GM12801 (cell line): ENCODE results near the gene MBD4.

Source experiments
- TF ChIP-seq, protein P1 (sequence below): IDR thresholded peaks from one replicate; pipeline ENCODE4 v1.5.1; 2011; ENCODE audit warnings: control low read depth; ENCODE audit not compliant: insufficient read length; ENCODE audit errors: extremely low read depth

The MBD4 gene

DNA sequence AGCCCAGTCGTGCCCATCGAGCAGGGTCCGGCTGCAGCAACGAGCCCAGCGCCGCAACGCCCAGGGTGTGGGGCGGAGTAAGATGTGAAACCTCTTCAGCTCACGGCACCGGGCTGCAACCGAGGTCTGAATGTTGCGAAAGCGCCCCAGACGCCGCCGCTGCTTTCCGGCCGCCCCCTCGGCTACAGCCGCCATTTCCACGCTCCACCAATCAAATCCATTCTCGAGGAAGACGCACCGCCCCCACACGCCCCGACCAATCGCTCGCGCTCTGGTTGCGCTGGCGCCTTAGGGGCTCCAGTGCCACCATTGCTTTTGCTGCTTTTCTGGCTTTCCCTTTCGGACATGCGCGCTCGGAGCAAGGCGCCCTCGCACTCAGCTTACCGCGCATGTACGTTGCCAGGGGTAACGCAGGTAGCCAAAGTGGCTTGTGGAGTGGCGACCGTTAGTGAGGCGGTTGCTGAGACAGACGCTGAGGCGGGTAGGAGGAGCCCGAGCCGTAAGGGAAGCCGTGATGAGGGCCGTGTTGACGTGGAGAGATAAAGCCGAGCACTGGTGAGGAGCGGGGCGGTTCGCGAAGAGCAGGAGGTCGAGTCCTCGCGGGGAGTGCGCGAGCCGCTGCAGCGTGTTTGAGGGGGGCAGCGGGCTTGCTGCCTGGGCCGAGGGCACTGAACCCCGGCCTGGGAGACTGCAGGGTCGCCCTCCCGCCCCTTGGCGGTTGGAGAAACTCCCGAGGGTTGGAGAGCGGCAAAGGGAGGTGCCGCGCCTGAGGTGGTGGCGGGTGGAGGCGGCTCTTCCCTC, at the start of gene MBD4, which contains the start of gene IFT122:
Gene MBD4, minus strand, starts transcription at position 132 of the 801 bp plus-strand sequence. Its CDS starts 115 bp downstream, at position 17.
Gene IFT122, plus strand, starts transcription at position 408 of the 801 bp plus-strand sequence. Its CDS starts 107 bp downstream, at position 515.
- TF ChIP-seq, protein P1, sequence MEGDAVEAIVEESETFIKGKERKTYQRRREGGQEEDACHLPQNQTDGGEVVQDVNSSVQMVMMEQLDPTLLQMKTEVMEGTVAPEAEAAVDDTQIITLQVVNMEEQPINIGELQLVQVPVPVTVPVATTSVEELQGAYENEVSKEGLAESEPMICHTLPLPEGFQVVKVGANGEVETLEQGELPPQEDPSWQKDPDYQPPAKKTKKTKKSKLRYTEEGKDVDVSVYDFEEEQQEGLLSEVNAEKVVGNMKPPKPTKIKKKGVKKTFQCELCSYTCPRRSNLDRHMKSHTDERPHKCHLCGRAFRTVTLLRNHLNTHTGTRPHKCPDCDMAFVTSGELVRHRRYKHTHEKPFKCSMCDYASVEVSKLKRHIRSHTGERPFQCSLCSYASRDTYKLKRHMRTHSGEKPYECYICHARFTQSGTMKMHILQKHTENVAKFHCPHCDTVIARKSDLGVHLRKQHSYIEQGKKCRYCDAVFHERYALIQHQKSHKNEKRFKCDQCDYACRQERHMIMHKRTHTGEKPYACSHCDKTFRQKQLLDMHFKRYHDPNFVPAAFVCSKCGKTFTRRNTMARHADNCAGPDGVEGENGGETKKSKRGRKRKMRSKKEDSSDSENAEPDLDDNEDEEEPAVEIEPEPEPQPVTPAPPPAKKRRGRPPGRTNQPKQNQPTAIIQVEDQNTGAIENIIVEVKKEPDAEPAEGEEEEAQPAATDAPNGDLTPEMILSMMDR: no peak

DNA sequence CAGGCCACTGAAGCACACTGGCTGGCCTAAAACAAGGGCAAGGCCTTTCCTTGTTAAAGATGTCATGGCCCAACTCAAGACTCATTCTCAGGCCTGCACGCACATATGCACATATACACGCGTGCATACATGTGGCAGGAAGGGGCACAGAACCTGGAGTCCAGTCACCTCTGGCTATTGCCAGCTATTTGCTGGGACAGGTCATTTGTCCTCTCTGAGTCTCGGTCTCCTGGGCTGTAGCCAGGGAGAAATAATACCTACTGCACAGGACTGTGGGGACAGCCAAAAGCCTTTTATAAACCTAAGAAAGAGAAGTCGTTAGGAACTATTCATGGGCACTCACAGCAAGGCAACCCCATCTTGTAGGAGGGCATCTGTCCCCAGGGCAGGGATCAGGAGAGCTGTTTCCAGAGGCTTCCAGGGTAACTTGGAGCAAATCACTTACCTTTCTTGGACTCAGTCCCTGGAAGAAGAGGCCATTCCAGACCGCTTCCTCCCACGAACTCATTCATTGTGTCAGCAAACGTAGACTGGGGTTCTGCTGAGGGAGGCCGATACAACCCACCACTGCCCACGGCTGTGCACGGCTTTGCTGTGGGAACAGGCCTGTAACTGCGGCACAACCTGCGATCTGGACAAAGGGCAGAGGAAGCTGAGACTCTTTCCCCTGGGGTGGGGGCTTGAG, 47.6 kb upstream of the MBD4 start:
- TF ChIP-seq, protein P1: no peak

DNA sequence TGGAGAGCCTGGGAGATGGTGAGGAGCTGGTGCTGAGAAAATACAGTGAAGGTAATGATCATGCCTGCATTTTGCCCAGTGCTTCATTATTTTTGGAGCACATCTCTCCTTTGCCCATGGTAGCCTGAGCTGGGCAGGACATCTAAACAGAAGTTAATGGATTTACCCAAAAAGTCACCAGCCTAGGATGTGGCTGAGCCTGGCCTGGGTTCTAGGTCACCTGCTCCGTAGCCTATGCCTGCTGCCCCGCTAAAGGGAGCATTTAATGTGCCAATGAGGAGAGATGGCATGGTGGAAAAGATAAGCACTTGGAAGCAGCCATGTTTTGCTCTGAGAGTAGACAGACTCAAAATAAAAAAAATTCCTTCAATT, 46.9 kb upstream of the MBD4 start:
- TF ChIP-seq, protein P1: no peak

DNA sequence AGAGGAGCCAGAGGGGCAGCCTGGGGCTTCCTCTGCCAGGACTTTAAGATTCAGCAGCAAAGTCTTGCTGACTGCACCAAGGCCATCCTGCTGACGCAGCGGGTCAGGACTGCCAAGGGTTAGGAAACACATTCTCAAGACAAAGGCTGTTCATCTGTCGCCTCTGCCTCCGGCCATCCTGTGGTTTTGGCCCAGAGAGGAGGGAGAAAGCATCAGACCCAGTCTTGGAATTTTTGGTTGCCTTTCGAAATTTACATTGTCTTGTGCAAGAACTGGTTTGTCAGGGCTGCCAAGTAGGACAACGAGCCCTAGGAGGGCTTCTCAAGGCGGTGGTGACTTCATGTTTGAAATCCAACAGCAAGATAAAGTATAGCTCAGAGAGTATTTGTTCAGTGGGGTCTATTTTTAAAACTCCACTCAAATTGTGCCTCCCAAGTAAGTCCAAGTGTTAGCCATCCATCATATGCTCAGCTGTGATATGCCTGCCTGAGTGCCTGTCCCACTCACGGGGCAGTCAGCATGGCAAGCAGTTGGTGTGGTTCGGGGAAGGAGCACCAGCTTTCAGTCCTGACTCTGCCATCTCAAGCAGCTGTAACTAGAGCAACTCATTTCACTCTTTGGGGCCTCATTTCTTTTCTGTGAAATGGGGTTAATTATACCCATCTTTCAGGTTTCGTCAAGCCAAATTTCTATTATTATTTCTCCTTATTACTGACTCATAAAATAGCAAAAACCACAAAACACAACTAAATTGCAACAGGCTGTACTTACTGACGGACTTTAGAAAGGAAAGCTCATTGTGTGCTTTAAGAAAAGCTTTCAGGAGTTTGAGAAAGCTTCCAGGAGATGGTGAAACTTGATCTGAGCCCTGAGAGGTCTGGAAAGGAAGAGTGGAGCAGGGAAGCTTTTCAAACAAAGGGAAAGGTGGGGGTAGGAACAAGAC, 46.2 kb upstream of the MBD4 start:
- TF ChIP-seq, protein P1: no peak

DNA sequence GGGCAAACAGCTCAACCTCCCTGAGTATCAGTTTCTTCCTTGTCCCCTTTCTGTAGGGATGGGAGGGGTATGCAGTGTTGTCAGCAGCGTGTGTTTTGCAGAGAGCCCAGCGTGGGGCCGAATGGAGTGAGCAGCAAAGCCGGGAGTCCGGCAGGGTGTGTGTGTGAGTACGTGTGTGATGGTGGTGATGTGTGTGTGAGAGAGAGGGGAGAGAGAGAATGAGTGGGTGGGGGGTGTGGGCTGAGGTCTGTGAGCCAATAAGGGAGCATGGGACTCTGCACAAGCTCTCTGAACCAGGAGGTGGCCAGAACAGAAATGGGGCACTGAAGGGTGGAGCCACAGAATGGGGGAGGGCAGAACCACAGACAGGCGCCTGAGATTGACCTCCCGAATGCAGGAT, 44.1 kb upstream of the MBD4 start:
- TF ChIP-seq, protein P1: no peak

DNA sequence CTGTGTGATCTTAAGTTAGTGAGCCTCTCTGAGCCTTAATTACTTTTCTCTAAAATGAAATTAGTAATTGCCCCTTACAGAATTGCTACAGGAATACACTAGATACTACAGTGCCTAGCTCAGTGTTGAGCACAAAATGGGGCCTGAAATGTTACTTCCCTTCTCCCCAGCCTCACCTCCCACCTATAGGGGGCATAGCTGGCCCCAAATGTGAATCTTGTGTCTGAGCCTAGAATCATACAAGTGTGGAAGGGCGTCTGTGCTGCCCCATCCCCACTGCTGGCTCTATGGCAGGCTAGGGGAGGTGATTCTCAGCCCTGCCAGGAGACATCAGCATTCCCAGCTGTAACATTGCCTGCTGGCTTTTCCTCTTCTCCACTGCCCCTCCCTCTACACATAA, 43.0 kb upstream of the MBD4 start:
- TF ChIP-seq, protein P1: no peak

DNA sequence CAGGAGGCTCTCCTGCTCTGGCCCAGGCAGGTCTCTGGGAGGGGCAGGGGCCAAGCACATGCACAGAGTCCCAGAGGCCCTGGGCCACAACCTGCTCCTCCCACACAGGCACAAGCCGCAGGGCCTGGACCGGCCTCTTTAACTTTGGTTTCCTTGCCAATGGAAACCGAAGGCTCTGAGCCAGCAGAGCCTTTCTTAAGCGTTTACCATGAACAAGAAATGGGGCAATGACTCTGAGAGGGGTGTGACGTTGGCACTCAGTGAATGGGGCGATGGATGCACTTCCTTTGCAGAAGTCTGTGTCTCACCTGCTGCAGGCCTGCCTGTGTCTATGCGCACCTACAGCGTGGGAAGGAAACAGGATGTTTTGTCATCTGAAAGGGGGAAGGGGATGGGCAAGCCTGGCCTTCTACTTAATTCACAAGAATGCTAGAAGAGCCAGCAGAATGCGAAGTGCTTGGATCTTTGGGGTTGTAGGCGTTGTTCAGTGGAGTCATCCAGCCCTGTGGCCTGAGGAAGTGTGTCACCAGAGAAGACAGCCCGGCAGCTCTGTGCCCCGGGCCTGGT, 42.1 kb upstream of the MBD4 start:
- TF ChIP-seq, protein P1: no peak
